Measurements from ENCODE around the gene MEIOSIN. TPM values are rescaled to one million over a fixed set of nuclear protein-coding genes. Genes with fewer than 3 reads are reported as not detected.

Gene MEIOSIN
- total and polyA plus RNA-seq, 9 of the 15 experiments (the other 6 are each of a cell fraction or from before 2014, with no cell fraction given): 0.06 to 2.0 (median 0.76) TPM

DNA sequence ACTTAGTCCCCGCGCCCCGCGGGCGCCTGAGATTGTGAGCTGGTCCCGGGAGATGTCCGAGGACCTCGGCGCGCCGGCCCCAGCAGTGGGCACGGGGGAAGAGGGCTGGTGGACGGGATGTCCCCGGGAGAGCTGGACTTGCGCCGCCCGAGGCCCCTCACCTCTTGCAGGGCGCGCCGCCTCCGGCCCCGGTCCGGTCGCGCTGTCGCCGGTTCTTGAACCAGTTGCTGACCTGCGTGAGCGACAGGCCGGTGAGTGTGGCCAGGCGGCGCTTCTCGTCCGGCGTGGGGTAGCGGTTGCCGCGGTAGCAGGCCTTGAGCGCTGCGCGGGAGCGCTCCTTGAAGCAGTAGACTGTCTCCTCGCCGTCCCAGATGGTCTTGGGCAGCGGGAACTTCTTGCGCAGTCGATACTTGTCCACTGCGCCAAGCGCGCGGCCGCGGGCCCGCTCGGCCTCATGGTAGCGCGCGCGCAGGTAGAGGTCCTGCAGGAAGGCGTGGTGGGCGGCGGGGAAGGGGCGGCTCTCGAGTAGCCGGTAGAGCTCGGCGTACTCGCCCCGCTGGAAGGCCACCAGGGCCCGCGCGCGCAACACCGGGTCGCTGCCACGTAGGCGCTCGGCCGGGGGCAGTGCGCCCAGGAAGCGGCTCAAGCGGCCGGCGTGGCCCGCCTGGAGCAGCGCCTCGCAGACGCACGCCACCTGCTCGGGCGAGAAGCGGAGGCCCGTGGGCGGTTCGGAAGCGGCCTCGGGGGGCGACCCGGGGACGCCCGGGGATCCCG is 34.8 kb downstream of the MEIOSIN start (continued):
- TF ChIP-seq PATZ1 (CRISPR knock-in tag; IDR thresholded peaks at IDR 0.05; ENCODE audit: borderline replicate concordance) (no peak), GTF2E2 (tag; IDR thresholded peaks at IDR 0.05) (no peak), ZFPM2 (CRISPR knock-in tag; IDR thresholded peaks at IDR 0.05) (no peak), GATAD2B (IDR thresholded peaks at IDR 0.05; ENCODE audit: borderline replicate concordance) (no peak; the same call in 1 of the 2 replicates), NFXL1 (CRISPR knock-in tag; IDR thresholded peaks at IDR 0.05) (no peak), ZNF24 (IDR thresholded peaks at IDR 0.05) (0 out of 2 replicates have a peak, but pooled peaks have one; percentile 33), HMGXB4 (CRISPR knock-in tag; IDR thresholded peaks at IDR 0.05) (no peak), STAG1 (CRISPR knock-in tag; IDR thresholded peaks at IDR 0.05; ENCODE audit: borderline replicate concordance) (0 out of 2 replicates have a peak, but pooled peaks have one; percentile 28), RAD21 (CRISPR knock-in tag; conservative IDR thresholded peaks at IDR 0.05 in 1 of 2, IDR thresholded peaks at IDR 0.05 in 1 of 2) (no peak), E2F6 (IDR thresholded peaks at IDR 0.05; ENCODE audit: borderline replicate concordance in 1 of 2, extremely low read depth in 1 of 2, insufficient read depth in 1 of 2, insufficient read length in 1 of 2, low read depth in 1 of 2, low read length in 1 of 2, poor library complexity in 1 of 2, severe bottlenecking in 1 of 2) (peak; percentile 16 to 69), JUND (IDR thresholded peaks at IDR 0.05; ENCODE audit: borderline replicate concordance, low read depth, low read length) (no peak), JUND (tag; IDR thresholded peaks at IDR 0.05; ENCODE audit: borderline replicate concordance, low read depth, low read length) (no peak), RBM22 (IDR thresholded peaks at IDR 0.05; ENCODE audit: low read depth, low read length, poor library complexity, severe bottlenecking) (peak; percentile 45), NFYB (IDR thresholded peaks at IDR 0.05; ENCODE audit: extremely low read depth, insufficient read length) (no peak), TAL1 (IDR thresholded peaks at IDR 0.05) (no peak), HDAC2 (IDR thresholded peaks at IDR 0.05) (no peak)
- TF ChIP-seq, protein P1, sequence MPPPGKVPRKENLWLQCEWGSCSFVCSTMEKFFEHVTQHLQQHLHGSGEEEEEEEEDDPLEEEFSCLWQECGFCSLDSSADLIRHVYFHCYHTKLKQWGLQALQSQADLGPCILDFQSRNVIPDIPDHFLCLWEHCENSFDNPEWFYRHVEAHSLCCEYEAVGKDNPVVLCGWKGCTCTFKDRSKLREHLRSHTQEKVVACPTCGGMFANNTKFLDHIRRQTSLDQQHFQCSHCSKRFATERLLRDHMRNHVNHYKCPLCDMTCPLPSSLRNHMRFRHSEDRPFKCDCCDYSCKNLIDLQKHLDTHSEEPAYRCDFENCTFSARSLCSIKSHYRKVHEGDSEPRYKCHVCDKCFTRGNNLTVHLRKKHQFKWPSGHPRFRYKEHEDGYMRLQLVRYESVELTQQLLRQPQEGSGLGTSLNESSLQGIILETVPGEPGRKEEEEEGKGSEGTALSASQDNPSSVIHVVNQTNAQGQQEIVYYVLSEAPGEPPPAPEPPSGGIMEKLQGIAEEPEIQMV (tag; conservative IDR thresholded peaks at IDR 0.05; ENCODE audit: low read depth): no peak
- TF ChIP-seq, protein P2, sequence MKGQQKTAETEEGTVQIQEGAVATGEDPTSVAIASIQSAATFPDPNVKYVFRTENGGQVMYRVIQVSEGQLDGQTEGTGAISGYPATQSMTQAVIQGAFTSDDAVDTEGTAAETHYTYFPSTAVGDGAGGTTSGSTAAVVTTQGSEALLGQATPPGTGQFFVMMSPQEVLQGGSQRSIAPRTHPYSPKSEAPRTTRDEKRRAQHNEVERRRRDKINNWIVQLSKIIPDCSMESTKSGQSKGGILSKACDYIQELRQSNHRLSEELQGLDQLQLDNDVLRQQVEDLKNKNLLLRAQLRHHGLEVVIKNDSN (CRISPR knock-in tag; IDR thresholded peaks at IDR 0.05): peak; percentile 31; the same call in 1 of the 2 replicates
